HepG2 (cell line): ENCODE measurements around the gene ANKS4B. TPM values are rescaled to one million over a fixed set of nuclear protein-coding genes. Genes with fewer than 3 reads are reported as not detected.

Experiments
- ATAC-seq: fragments of 200-7000 bp; cut with Tn5 transposase; 3 replicates; pipeline ENCODE4 v1.9.1; 2020; ENCODE audit warnings: mild to moderate bottlenecking, moderate library complexity
- BruUV-seq: library from RNA; stranded (reverse); fragments of 400-500 nt; replicated peaks from 2 replicates; lab custom pipeline; 2021; lab: Mats Ljungman, UMichigan
- CTCF ChIA-PET: fragments of 300-600 bp; formaldehyde crosslinking; extraction: SDS; loops from one replicate; lab custom pipeline; 2021; ENCODE audit warnings: low total read pairs, inconsistent platforms, low intra/inter-chr PET ratio; lab: Yijun Ruan, JAX
- POLR2A ChIA-PET: fragments of 350-600 bp; sonication (Branson Sonifier 250); formaldehyde crosslinking; loops from one replicate; lab custom pipeline; 2020; ENCODE audit warnings: antibody characterized with exemption, inconsistent platforms; lab: Yijun Ruan, JAX
- DNase-seq: peaks from one replicate; pipeline ENCODE4 v3.0.0-alpha.2; 2015; ENCODE audit warnings: low spot score
- FAIRE-seq: peaks from 3 replicates; lab custom pipeline; 2011; peaks lifted over from hg19 to GRCh38; lab: Jason Lieb, UNC
- H2AFZ ChIP-seq: one replicate; pipeline ENCODE4 v1.6.1; 2011; ENCODE audit warnings: low read length, inconsistent platforms
- H3K27ac ChIP-seq: fragments of 300-600 bp; 3 replicates; pipeline ENCODE4 v1.8.0; 2011; ENCODE audit warnings: mixed run types, mild to moderate bottlenecking, mixed read lengths, low read length, inconsistent platforms; ENCODE audit not compliant: insufficient read depth; ENCODE audit errors: extremely low read length
- H3K27me3 ChIP-seq, 2 experiments: fragments of 200-600 bp in 1 of 2; 2 replicates in 1 of 2; 3 replicates in 1 of 2; pipeline versions ENCODE4 v1.6.0 to v1.8.0; 2011; ENCODE audit warnings: low read length in 2 of 2, mild to moderate bottlenecking in 2 of 2, moderate library complexity in 2 of 2, inconsistent platforms in 1 of 2; ENCODE audit not compliant: insufficient read depth in 2 of 2, control insufficient read depth in 1 of 2
- H3K36me3 ChIP-seq, 2 experiments: fragments of 200-600 bp in 1 of 2; replicated peaks in 1 of 2; 2 replicates in 1 of 2; 3 replicates in 1 of 2; pipeline versions ENCODE4 v1.5.1 to v1.8.0; 2011; ENCODE audit warnings: low read length in 2 of 2, inconsistent platforms in 1 of 2; ENCODE audit not compliant: insufficient read depth in 2 of 2, control insufficient read depth in 1 of 2
- H3K4me1 ChIP-seq: 2 replicates; pipeline ENCODE4 v1.5.1; 2012; ENCODE audit warnings: low read length, inconsistent platforms; ENCODE audit not compliant: insufficient read depth
- H3K4me2 ChIP-seq: 2 replicates; pipeline ENCODE4 v1.6.0; 2011; ENCODE audit warnings: low read depth, low read length, inconsistent platforms
- H3K4me3 ChIP-seq, 3 experiments: fragments of 200-600 bp in 1 of 3; sonication (generic), shearing (Covaris generic) in 1 of 3; replicated peaks in 1 of 3; 2 replicates each; pipeline ENCODE4 v1.5.1; 2011 to 2016; ENCODE audit warnings: low read length in 3 of 3, inconsistent platforms in 2 of 3, low read depth in 2 of 3, mild to moderate bottlenecking in 2 of 3, control low read depth in 1 of 3, mixed read lengths in 1 of 3; ENCODE audit not compliant: insufficient read depth in 1 of 3
- H3K79me2 ChIP-seq: one replicate; pipeline ENCODE4 v1.6.1; 2011; ENCODE audit warnings: low read length, inconsistent platforms; ENCODE audit not compliant: insufficient read depth
- H3K9ac ChIP-seq: 2 replicates; pipeline ENCODE4 v1.6.0; 2011; ENCODE audit warnings: mild to moderate bottlenecking, low read depth, low read length, inconsistent platforms; ENCODE audit not compliant: insufficient read depth
- H3K9me3 ChIP-seq: 2 replicates; pipeline ENCODE4 v1.5.1; 2012; ENCODE audit warnings: mild to moderate bottlenecking, low read length
- H4K20me1 ChIP-seq: 2 replicates; pipeline ENCODE4 v1.6.0; 2011; ENCODE audit warnings: inconsistent platforms, mild to moderate bottlenecking, low read length, moderate library complexity; ENCODE audit not compliant: insufficient read depth
- CHD4 ChIP-seq: fragments of 200-600 bp; sonication (generic); IDR thresholded peaks from 2 replicates; pipeline ENCODE4 v1.7.0; 2017; ENCODE audit warnings: mild to moderate bottlenecking, low read length, borderline replicate concordance
- DPF2 ChIP-seq: sonication (generic); formaldehyde crosslinking; IDR thresholded peaks from 2 replicates; pipeline ENCODE4 v1.4.0; 2020; ENCODE audit warnings: mild to moderate bottlenecking, low read depth, missing genetic modification reagents, borderline replicate concordance
- GABPA ChIP-seq, 2 experiments: IDR thresholded peaks; 2 replicates each; pipeline ENCODE4 v1.6.1; 2011 to 2016; ENCODE audit warnings: low read depth in 2 of 2, low read length in 1 of 2, missing biosample characterization in 1 of 2, missing genetic modification characterization in 1 of 2
- KDM5A ChIP-seq: fragments of 200-600 bp; sonication (generic); IDR thresholded peaks from 2 replicates; pipeline ENCODE4 v1.7.0; 2018; ENCODE audit warnings: antibody characterized with exemption, mild to moderate bottlenecking, low read length, borderline replicate concordance
- KLF11 ChIP-seq: IDR thresholded peaks from 2 replicates; pipeline ENCODE4 v1.6.1; 2016; ENCODE audit warnings: missing compliant biosample characterization
- NFYB ChIP-seq: sonication (generic); formaldehyde crosslinking; IDR thresholded peaks from 2 replicates; pipeline ENCODE4 v1.4.0; 2020; ENCODE audit warnings: missing genetic modification reagents
- POLR2AphosphoS2 ChIP-seq: IDR thresholded peaks from 2 replicates; pipeline ENCODE4 v1.6.1; 2011; ENCODE audit warnings: low read depth, low read length, improper control_type of control experiment
- RCOR2 ChIP-seq: IDR thresholded peaks from 2 replicates; pipeline ENCODE4 v1.6.1; 2016; ENCODE audit warnings: missing biosample characterization, missing genetic modification reagents
- U2AF1 ChIP-seq: fragments of 200-400 bp; formaldehyde crosslinking; optimal IDR thresholded peaks from 2 replicates; pipeline ENCODE3; 2017; ENCODE audit warnings: mild to moderate bottlenecking, low read depth, low read length
- YEATS4 ChIP-seq: sonication (generic); formaldehyde crosslinking; IDR thresholded peaks from 2 replicates; pipeline ENCODE4 v1.4.0; 2020; ENCODE audit warnings: missing genetic modification reagents, borderline replicate concordance
- ZFAT ChIP-seq: sonication (generic); formaldehyde crosslinking; conservative IDR thresholded peaks from 2 replicates; pipeline ENCODE4 v1.8.1; 2023; ENCODE audit warnings: missing genetic modification reagents, inconsistent platforms
- ZNF274 ChIP-seq: sonication (generic); formaldehyde crosslinking; IDR thresholded peaks from 2 replicates; pipeline ENCODE4 v1.5.1; 2020; ENCODE audit warnings: mild to moderate bottlenecking, missing genetic modification reagents
- ZNF367 ChIP-seq: sonication (generic); formaldehyde crosslinking; IDR thresholded peaks from 2 replicates; pipeline ENCODE4 v1.4.0; 2020; ENCODE audit warnings: missing genetic modification reagents, borderline replicate concordance
- ZNF451 ChIP-seq: sonication (generic); formaldehyde crosslinking; IDR thresholded peaks from 2 replicates; pipeline ENCODE4 v1.5.0; 2020; ENCODE audit warnings: mild to moderate bottlenecking, missing genetic modification reagents
- ZNF713 ChIP-seq: sonication (generic); formaldehyde crosslinking; IDR thresholded peaks from 2 replicates; pipeline ENCODE4 v1.4.0; 2020; ENCODE audit warnings: mild to moderate bottlenecking, missing genetic modification reagents
- WGBS: methylation state at CpG from one replicate; pipeline ENCODE4 v1.1.6; 2017; ENCODE audit warnings: low lambda C conversion rate; 5-methylcytosine and 5-hydroxymethylcytosine counted together
- in situ Hi-C: cut with HindIII; loops from 2 replicates; pipeline ENCODE4 v1.10.0; 2017; ENCODE audit warnings: low pct_unique_long_range_greater_than_20kb; ENCODE audit not compliant: extremely low pct_ligation_motif_present
- intact Hi-C: fragments of 100-400 bp; cut with micrococcal nuclease; formaldehyde crosslinking; loops from one replicate; pipeline ENCODE4 v1.10.0; 2022; ENCODE audit not compliant: unreplicated experiment
- polyA plus RNA-seq, 8 experiments: library from polyadenylated mRNA; depleted of rRNA in 3 of 8; stranded (reverse) in 7 of 8; unstranded in 1 of 8; fragments of >200 nt; fragmentation: Illumina TruSeq in 4 of 8; extraction: Trizol in 4 of 8; gene quantifications; 2 replicates each; pipeline versions ENCODE4 v1.2.1 to v1.2.3, GENCODE V29; 2011 to 2016; ENCODE audit warnings: low read depth in 4 of 8, missing spikeins in 1 of 8, mixed read lengths in 1 of 8; ENCODE audit not compliant: insufficient read depth in 1 of 8
- total RNA-seq, 5 experiments: library from RNA; depleted of rRNA; stranded (reverse); fragments of >200 nt; fragmentation: Illumina TruSeq; extraction: Trizol; gene quantifications; 2 replicates each; pipeline ENCODE4 v1.2.3, GENCODE V29; 2016; ENCODE audit warnings: low read depth in 1 of 5
- TF ChIP-seq, protein P1 (sequence below): sonication (generic); formaldehyde crosslinking; conservative IDR thresholded peaks from 2 replicates; pipeline ENCODE4 v1.8.0; 2022; ENCODE audit warnings: missing genetic modification reagents
- TF ChIP-seq, protein P2 (sequence below): IDR thresholded peaks from 2 replicates; pipeline ENCODE4 v1.6.1; 2016; ENCODE audit warnings: low read depth, control low read depth
- TF ChIP-seq, protein P3 (sequence below): sonication (generic); formaldehyde crosslinking; IDR thresholded peaks from 2 replicates; pipeline ENCODE4 v1.9.0; 2021; ENCODE audit warnings: missing genetic modification reagents, mild to moderate bottlenecking, borderline replicate concordance
- TF ChIP-seq, protein P4 (sequence below): IDR thresholded peaks from 2 replicates; pipeline ENCODE4 v1.6.1; 2016; ENCODE audit warnings: missing compliant biosample characterization, missing genetic modification reagents, borderline replicate concordance

ANKS4B gene
- total and polyA plus RNA-seq, 2 of the 13 experiments (the other 11 are each of a cell fraction or from before 2014, with no cell fraction given), result 6.5 to 30.0 TPM

DNA sequence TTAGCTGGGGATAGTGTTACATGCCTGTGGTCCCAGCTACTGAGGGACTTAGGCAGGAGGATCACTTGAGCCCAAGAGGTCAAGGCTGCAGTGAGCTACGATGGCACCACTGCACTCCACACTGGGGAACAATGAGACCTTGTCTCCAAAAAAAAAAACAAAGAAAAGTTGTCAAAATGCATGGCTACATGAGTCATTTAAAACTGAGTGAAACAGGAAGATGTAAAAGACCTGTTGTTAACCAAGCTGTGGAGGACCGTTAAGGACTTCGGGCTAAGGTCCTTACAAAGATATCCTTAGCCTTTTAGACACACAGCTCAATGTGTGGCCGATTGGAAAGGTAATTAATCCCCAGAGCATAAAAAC lies 47.2 kb upstream of the ANKS4B start:
- Histone ChIP-seq H3K36me3 (no peaks in the 10 kb centered on the region), H3K9me3 (no peaks in the 10 kb centered on the region), H2AFZ (no peak overlapping the region), H3K4me1 (peaks cover 45% of the 10 kb centered on the region), H3K4me3 (peak overlapping the region in 2 of 3 experiments; percentile 5 to 20; a peak in 2 of 6 replicates), H4K20me1 (no peaks in the 10 kb centered on the region), H3K79me2 (no peaks in the 10 kb centered on the region), H3K27me3 (0 out of 5 replicates have a peak, but pooled peaks cover 0 to 6% of the 10 kb centered on the region in 2 experiments), H3K9ac (peak overlapping the region; percentile 27; the same call in 1 of the 2 replicates), H3K4me2 (peak overlapping the region; percentile 58), H3K27ac (peak overlapping the region; percentile 50)
- DNase-seq (peak; percentile 98), ATAC-seq (peak; percentile 86), FAIRE-seq (peak; percentile 97)
- CTCF ChIA-PET, result no interaction called here
- BruUV-seq, result no TSS peak
- POLR2A ChIA-PET, result interaction anchor here (1.2 to 5.4 kb wide), 5 partner anchors 44 to 115 kb away, joined by 4 to 52 read pairs (median 16); partner anchors contain the start of gene ANKS4B
- intact Hi-C loops, result no loop called here
- 3% methylated on average over 4 of the region's 4 CpGs for WGBS
- in situ Hi-C loops, result loop anchor here (5.0 kb wide), 2 partner anchors 91 to 116 kb away; partner anchors contain the start of gene CRYM
- TF ChIP-seq ZNF451 (no peak), ZNF713 (CRISPR knock-in tag) (no peak), NFYB (CRISPR knock-in tag) (no peak), YEATS4 (CRISPR knock-in tag) (peak; percentile 23; the same call in 1 of the 2 replicates), POLR2AphosphoS2 (no peak), CHD4 (no peak; the same call in 1 of the 2 replicates), ZNF274 (no peak), KLF11 (no peak), ZNF367 (CRISPR knock-in tag) (no peak; the same call in 1 of the 2 replicates), RCOR2 (CRISPR knock-in tag) (peak; percentile 93), KDM5A (no peak), ZFAT (CRISPR knock-in tag) (no peak), GABPA (IDR thresholded peaks at IDR 0.05; ENCODE audit: low read depth, low read length) (no peak), GABPA (CRISPR knock-in tag; IDR thresholded peaks at IDR 0.05; ENCODE audit: low read depth) (no peak), DPF2 (no peak), U2AF1 (peak; percentile 54)
- TF ChIP-seq, protein P1, sequence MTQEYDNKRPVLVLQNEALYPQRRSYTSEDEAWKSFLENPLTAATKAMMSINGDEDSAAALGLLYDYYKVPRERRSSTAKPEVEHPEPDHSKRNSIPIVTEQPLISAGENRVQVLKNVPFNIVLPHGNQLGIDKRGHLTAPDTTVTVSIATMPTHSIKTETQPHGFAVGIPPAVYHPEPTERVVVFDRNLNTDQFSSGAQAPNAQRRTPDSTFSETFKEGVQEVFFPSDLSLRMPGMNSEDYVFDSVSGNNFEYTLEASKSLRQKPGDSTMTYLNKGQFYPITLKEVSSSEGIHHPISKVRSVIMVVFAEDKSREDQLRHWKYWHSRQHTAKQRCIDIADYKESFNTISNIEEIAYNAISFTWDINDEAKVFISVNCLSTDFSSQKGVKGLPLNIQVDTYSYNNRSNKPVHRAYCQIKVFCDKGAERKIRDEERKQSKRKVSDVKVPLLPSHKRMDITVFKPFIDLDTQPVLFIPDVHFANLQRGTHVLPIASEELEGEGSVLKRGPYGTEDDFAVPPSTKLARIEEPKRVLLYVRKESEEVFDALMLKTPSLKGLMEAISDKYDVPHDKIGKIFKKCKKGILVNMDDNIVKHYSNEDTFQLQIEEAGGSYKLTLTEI, result no peak
- TF ChIP-seq, protein P2, sequence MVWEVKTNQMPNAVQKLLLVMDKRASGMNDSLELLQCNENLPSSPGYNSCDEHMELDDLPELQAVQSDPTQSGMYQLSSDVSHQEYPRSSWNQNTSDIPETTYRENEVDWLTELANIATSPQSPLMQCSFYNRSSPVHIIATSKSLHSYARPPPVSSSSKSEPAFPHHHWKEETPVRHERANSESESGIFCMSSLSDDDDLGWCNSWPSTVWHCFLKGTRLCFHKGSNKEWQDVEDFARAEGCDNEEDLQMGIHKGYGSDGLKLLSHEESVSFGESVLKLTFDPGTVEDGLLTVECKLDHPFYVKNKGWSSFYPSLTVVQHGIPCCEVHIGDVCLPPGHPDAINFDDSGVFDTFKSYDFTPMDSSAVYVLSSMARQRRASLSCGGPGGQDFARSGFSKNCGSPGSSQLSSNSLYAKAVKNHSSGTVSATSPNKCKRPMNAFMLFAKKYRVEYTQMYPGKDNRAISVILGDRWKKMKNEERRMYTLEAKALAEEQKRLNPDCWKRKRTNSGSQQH (CRISPR knock-in tag), result no peak
- TF ChIP-seq, protein P3, sequence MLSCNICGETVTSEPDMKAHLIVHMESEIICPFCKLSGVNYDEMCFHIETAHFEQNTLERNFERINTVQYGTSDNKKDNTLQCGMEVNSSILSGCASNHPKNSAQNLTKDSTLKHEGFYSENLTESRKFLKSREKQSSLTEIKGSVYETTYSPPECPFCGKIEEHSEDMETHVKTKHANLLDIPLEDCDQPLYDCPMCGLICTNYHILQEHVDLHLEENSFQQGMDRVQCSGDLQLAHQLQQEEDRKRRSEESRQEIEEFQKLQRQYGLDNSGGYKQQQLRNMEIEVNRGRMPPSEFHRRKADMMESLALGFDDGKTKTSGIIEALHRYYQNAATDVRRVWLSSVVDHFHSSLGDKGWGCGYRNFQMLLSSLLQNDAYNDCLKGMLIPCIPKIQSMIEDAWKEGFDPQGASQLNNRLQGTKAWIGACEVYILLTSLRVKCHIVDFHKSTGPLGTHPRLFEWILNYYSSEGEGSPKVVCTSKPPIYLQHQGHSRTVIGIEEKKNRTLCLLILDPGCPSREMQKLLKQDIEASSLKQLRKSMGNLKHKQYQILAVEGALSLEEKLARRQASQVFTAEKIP, result no peak
- TF ChIP-seq, protein P4, sequence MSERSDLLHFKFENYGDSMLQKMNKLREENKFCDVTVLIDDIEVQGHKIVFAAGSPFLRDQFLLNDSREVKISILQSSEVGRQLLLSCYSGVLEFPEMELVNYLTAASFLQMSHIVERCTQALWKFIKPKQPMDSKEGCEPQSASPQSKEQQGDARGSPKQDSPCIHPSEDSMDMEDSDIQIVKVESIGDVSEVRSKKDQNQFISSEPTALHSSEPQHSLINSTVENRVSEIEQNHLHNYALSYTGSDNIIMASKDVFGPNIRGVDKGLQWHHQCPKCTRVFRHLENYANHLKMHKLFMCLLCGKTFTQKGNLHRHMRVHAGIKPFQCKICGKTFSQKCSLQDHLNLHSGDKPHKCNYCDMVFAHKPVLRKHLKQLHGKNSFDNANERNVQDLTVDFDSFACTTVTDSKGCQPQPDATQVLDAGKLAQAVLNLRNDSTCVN (CRISPR knock-in tag), result no peak
